ENCODE measurements around the gene PLCB3.

Gene PLCB3

GRCh38 chr11:64246871-64247728 lies 4.2 kb upstream of the PLCB3 start, which contains the start of gene PPP1R14B:
Gene PPP1R14B (minus strand): TSS chr11:64246943. CDS start chr11:64246673, 270 bp downstream.
- in situ Hi-C loops (cut with MboI; ENCODE audit: low pct_unique_long_range_greater_than_20kb, low sequenced_read_pairs) = no loop called here
- DNase-seq = peak; percentile 84

- in situ Hi-C loops (cut with MboI; ENCODE audit: low pct_unique_long_range_greater_than_20kb, low sequenced_read_pairs) = no loop called here
- no peak for DNase-seq
Measured at GRCh38 chr11:64247729-64248531, 3.4 kb upstream of the PLCB3 start.

GRCh38 chr11:64248578-64248977 lies 2.8 kb upstream of the PLCB3 start:
- DNase-seq = no peak
- in situ Hi-C loops (cut with MboI; ENCODE audit: low pct_unique_long_range_greater_than_20kb, low sequenced_read_pairs) = no loop called here

GRCh38 chr11:64249038-64249437 lies 2.3 kb upstream of the PLCB3 start:
- no peak for DNase-seq
- in situ Hi-C loops (cut with MboI; ENCODE audit: low pct_unique_long_range_greater_than_20kb, low sequenced_read_pairs) = no loop called here

- in situ Hi-C loops (cut with MboI; ENCODE audit: low pct_unique_long_range_greater_than_20kb, low sequenced_read_pairs) = no loop called here
- peak; percentile 74 for DNase-seq
Measured at GRCh38 chr11:64249563-64250414, 1.5 kb upstream of the PLCB3 start.

- in situ Hi-C loops (cut with MboI; ENCODE audit: low pct_unique_long_range_greater_than_20kb, low sequenced_read_pairs) = no loop called here
- DNase-seq = no peak
Measured at GRCh38 chr11:64250415-64251015, 815 bp upstream of the PLCB3 start.

GRCh38 chr11:64251753-64252002 lies 348 bp downstream of the PLCB3 start:
- no peak for DNase-seq
- in situ Hi-C loops (cut with MboI; ENCODE audit: low pct_unique_long_range_greater_than_20kb, low sequenced_read_pairs) = no loop called here

GRCh38 chr11:64252003-64252872 lies 908 bp downstream of the PLCB3 start:
- in situ Hi-C loops (cut with MboI; ENCODE audit: low pct_unique_long_range_greater_than_20kb, low sequenced_read_pairs) = no loop called here
- DNase-seq = no peak

GRCh38 chr11:64253043-64253442 lies 1.7 kb downstream of the PLCB3 start:
- DNase-seq = no peak
- in situ Hi-C loops (cut with MboI; ENCODE audit: low pct_unique_long_range_greater_than_20kb, low sequenced_read_pairs) = no loop called here

GRCh38 chr11:64253481-64253880 lies 2.2 kb downstream of the PLCB3 start:
- in situ Hi-C loops (cut with MboI; ENCODE audit: low pct_unique_long_range_greater_than_20kb, low sequenced_read_pairs) = no loop called here
- DNase-seq = no peak

- in situ Hi-C loops (cut with MboI; ENCODE audit: low pct_unique_long_range_greater_than_20kb, low sequenced_read_pairs) = no loop called here
- DNase-seq = no peak
Measured at GRCh38 chr11:64254326-64254725, 3.0 kb downstream of the PLCB3 start.

GRCh38 chr11:64255135-64256128 lies 4.1 kb downstream of the PLCB3 start:
- in situ Hi-C loops (cut with MboI; ENCODE audit: low pct_unique_long_range_greater_than_20kb, low sequenced_read_pairs) = no loop called here

GRCh38 chr11:64256300-64256699 lies 5.0 kb downstream of the PLCB3 start:
- DNase-seq = no peak
- in situ Hi-C loops (cut with MboI; ENCODE audit: low pct_unique_long_range_greater_than_20kb, low sequenced_read_pairs) = no loop called here

More at GRCh38 chr11:64255135-64256128, 4.1 kb downstream of the PLCB3 start:
- DNase-seq = no peak

GRCh38 chr11:64258356-64258755 lies 7.0 kb downstream of the PLCB3 start:
- in situ Hi-C loops (cut with MboI; ENCODE audit: low pct_unique_long_range_greater_than_20kb, low sequenced_read_pairs) = no loop called here

GRCh38 chr11:64258946-64259532 lies 7.7 kb downstream of the PLCB3 start:
- DNase-seq = no peak
- in situ Hi-C loops (cut with MboI; ENCODE audit: low pct_unique_long_range_greater_than_20kb, low sequenced_read_pairs) = no loop called here

More at GRCh38 chr11:64258356-64258755, 7.0 kb downstream of the PLCB3 start:
- DNase-seq = no peak

- in situ Hi-C loops (cut with MboI; ENCODE audit: low pct_unique_long_range_greater_than_20kb, low sequenced_read_pairs) = no loop called here
Measured at GRCh38 chr11:64259533-64260067, 8.3 kb downstream of the PLCB3 start.

More at GRCh38 chr11:64259533-64260067, 8.3 kb downstream of the PLCB3 start:
- DNase-seq = no peak
